Fibroblast of the aortic adventitia (primary cell): ENCODE measurements around the gene TSPYL6. TPM values are rescaled to one million over a fixed set of nuclear protein-coding genes. Genes with fewer than 3 reads are reported as not detected.
A peak's percentile ranks its signal among the peaks of the same experiment; 100 is the strongest.

ENCODE experiments used
- DNase-seq: peaks from one replicate; pipeline ENCODE4 v3.0.0-alpha.2; 2010; ENCODE audit warnings: low read depth
- H3K4me3 ChIP-seq: 2 replicates; pipeline ENCODE4 v1.5.1; 2011; ENCODE audit warnings: low read depth, mild to moderate bottlenecking, control low read depth, low read length, moderate library complexity
- total RNA-seq: library from RNA; depleted of rRNA; stranded (reverse); fragments of >200 nt; gene quantifications from 2 replicates; pipeline ENCODE4 v1.2.3, GENCODE V29; 2012; ENCODE audit warnings: low replicate concordance
- TF ChIP-seq, protein P1 (sequence below): IDR thresholded peaks from 2 replicates; pipeline ENCODE4 v1.5.1; 2011; ENCODE audit warnings: mild to moderate bottlenecking, low read length, control low read depth, inconsistent platforms; ENCODE audit not compliant: insufficient read depth

Gene TSPYL6
- total RNA-seq, 1 donor, result not detected

DNA sequence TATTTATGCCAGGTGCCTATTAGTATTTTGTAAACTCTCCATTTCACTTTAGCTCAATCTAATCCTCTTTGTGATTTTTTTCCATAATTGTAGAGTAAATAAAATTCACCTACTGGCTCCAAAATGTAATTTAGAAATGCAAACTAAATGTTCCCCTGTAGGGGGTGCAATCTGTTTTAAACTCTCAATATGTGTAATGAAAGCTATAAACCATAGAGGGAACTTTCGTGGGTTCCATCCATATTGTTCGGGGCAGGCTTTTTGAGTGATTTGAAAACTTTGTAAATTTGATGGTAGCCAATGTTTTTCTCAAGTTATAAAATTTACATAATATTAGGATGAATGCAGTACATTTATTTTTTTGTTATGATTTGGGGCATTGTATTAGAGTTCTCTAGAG, 49.4 kb downstream of the TSPYL6 start:
- H3K4me3 ChIP-seq, result no peak overlapping the region
- TF ChIP-seq, protein P1, sequence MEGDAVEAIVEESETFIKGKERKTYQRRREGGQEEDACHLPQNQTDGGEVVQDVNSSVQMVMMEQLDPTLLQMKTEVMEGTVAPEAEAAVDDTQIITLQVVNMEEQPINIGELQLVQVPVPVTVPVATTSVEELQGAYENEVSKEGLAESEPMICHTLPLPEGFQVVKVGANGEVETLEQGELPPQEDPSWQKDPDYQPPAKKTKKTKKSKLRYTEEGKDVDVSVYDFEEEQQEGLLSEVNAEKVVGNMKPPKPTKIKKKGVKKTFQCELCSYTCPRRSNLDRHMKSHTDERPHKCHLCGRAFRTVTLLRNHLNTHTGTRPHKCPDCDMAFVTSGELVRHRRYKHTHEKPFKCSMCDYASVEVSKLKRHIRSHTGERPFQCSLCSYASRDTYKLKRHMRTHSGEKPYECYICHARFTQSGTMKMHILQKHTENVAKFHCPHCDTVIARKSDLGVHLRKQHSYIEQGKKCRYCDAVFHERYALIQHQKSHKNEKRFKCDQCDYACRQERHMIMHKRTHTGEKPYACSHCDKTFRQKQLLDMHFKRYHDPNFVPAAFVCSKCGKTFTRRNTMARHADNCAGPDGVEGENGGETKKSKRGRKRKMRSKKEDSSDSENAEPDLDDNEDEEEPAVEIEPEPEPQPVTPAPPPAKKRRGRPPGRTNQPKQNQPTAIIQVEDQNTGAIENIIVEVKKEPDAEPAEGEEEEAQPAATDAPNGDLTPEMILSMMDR, result peak; percentile 59
- peak; percentile 77 for DNase-seq

DNA sequence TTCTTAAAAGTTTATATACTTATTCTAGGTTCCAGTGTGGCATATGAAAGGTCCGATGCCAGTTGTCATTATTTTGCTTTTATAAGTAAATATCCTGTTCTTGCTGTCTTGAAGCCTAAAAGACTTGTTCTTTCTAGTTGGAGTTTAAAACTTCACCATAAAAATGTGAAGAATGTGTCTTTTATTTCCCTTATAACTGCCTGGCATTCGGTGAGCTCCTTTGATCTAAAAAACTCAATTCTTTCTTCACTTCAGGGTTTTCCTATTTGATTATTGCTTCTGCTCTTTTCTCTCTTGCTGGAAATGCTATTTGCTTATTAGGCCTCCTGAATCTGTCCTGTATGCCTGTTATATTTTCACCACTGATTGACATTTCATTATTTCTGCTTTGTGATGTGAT, 51.6 kb downstream of the TSPYL6 start:
- TF ChIP-seq, protein P1, result no peak

More for the DNA sequence above, 51.6 kb downstream of the TSPYL6 start:
- peak; percentile 7 for DNase-seq
- no peak overlapping the region for H3K4me3 ChIP-seq

Other genes with a start within 250 kb of the TSPYL6 start
- gene ACYP2, start 140.6 kb downstream of the TSPYL6 start, total RNA-seq, result 7.8 and 11.5 TPM in 2 replicates
- 254 and 293 TPM in 2 replicates for gene SPTBN1, start 200.1 kb upstream of the TSPYL6 start, total RNA-seq